Central memory CD4-positive, alpha-beta T cell (primary cell): Measurements from ENCODE around the gene MAP4K5.

Source experiments
- DNase-seq: peaks from one replicate; pipeline ENCODE4 v3.0.0; 2022

MAP4K5 gene

GRCh38 chr14:50397390-50398188 lies 134.8 kb downstream of the MAP4K5 start:
- no peak for DNase-seq

DNA sequence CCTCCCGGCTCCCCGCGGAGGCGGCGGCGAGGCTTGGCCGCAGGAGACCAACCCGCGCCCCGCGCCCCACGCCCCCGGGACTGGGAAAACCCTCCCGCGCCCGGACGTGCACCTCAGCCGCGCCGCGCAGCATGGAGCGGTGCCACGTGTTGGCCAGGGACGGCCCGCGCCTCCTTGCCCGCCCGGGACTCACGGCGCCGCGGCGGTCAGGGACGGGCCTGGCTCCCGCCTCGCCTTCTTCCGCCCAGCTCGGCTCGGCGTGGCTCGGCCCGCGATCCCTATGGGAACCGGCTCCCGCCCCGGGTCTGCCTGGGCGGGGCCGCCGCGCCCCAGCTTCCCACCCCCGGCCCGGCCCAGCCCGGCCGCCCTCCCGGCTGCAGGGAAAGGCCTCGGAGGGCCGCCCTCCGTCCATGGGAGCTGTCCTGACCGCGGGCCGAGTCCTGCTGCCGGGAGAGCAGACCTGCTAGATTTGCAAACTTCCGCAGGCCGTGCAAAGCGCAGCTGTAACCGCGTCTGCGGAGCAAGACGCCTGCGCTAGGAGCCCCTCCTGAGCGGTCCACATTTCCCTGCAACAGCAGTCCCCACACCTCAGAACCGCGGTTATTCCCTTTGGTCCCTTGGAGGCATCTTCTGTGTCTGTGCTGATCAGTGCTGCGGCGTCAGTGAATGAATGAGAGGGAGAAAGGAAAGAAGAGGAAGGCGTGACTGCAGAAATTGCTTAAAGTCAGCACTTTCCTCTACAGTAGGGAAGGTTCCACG lies 135.6 kb downstream of the MAP4K5 start, which contains the start of gene CDKL1:
Gene CDKL1, minus strand, starts transcription at position 251 of the 759 bp plus-strand sequence. CDS start 1,013 bp downstream, outside the sequence.
- DNase-seq, result peak; percentile 15

DNA sequence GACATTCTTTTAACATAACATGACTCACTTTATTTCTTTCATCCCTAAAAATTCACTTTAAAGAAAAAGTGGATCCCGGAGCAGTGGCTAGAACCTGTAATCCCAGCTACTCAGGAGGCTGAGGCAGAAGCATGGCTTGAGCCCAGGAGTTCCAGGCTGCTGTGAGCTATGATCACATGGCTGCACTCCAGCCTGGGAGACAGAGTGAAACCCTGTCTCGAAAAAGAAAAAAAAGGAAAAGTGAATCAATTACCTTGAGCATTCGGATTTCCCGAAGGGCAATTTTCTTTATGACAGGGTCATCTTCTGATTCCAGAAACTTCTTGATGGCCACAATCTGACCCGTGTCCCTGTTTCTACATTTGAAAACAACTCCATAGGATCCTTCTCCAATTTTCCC lies 136.9 kb downstream of the MAP4K5 start:
- DNase-seq, result no peak

DNA sequence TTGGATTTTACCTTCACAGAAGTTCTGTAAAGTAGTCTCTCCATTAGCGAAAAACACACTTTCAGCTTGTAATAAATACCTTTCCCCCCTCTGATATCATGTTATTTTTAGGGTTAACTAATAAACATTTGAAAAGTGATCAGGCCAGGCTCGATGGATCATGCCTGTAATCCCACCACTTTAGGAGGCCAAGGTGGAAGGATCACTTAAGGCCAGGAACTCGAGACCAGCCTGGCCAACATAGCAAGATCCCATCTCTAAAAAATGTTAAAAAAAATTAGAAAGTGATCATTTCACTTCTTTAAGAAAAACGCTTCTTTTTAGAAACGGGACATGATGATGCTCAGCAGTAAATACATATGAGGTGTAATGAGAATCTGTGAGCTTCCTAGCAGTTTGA lies 137.7 kb downstream of the MAP4K5 start:
- no peak for DNase-seq

DNA sequence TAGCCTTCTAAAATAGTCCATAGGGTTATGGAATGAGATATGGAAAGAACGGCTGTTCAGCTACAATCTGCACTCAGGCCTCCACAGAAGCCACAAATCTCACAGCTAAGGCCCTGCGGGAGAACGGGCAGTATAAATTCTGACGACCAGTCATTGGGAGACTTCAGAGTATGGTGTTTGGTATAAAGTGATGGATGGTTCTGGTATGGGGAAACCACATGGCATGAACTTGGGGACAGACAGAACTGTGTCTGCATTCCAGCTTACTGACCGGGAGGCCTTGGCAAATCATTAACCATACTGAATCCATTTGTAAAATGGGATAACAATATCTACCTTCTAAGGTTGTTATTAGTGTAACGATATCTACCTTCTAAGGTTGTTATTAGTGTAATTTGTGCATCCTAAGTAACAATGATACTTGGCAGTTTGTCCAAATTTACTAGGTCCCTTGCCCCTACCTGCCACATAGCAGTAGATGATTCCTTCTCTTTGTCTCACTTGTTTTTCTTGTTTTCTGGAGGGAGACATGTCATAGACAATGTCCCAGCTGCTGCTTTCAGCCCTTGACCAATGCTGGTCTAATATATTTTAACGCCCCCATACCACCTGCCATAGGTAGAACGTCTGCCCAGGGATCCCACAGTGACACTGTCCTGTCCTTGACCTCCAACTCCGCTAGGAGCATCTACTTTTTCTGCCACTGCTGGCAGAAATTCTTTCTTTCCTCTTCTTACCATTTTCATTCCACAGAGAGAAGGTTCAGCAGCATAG lies 142.5 kb downstream of the MAP4K5 start:
- no peak for DNase-seq

- DNase-seq, result no peak
Observed at GRCh38 chr14:50388256-50388931, 144.0 kb downstream of the MAP4K5 start.

- no peak for DNase-seq
Observed at GRCh38 chr14:50387548-50387947, 144.8 kb downstream of the MAP4K5 start.

DNA sequence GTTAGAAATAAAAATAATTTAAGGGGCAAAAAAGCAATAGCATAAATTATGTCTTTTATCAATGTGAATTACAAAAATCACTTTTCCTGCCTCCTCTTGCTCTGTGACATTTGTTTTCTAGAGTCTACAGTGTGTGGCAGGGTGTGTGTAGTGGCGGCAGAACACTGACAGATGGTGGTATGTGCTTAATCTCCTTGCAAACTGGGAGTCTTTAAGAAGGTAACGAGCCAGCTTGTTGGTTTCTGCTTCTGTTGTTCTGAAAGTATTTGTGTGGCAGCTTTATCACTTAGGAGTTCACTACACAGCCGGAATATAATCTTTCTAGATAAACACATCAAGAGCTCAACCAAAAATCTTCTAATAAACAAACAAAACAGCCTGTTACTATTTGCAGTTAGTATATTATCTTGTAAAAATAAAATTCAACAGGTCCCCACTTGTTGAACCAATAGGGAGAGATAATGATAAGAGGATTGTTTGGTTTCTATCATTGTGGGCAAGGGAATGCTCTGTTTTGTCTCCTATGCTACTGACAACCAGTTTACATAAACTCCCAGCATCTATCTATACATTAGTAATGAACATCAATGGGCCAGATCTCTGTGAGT lies 148.6 kb downstream of the MAP4K5 start:
- no peak for DNase-seq

GRCh38 chr14:50381823-50382287 lies 150.5 kb downstream of the MAP4K5 start:
- no peak for DNase-seq

- no peak for DNase-seq
Observed at GRCh38 chr14:50381008-50381407, 151.4 kb downstream of the MAP4K5 start.

GRCh38 chr14:50380455-50380854 lies 151.9 kb downstream of the MAP4K5 start:
- DNase-seq, result no peak

DNA sequence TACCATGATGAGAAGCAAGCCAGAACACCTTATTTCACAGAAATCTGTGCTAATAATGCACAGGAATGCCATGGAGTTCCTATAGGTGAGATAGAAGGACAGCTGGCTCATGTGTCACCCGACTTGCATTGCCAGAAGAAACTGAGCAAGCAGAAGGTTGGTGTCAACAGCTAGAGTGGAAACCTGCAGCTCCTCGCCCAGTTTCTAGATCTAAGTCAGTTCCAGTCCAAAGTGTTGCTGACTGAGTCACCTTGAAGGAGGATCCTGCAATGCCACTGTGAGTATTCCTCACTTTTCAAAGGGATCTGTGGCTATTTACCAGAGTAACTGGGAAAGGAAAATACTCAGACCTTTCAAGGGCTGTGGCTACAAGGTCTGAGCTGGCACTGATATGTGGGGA lies 152.8 kb downstream of the MAP4K5 start:
- DNase-seq, result no peak

- DNase-seq, result no peak
Observed at GRCh38 chr14:50377550-50378085, 154.8 kb downstream of the MAP4K5 start.

DNA sequence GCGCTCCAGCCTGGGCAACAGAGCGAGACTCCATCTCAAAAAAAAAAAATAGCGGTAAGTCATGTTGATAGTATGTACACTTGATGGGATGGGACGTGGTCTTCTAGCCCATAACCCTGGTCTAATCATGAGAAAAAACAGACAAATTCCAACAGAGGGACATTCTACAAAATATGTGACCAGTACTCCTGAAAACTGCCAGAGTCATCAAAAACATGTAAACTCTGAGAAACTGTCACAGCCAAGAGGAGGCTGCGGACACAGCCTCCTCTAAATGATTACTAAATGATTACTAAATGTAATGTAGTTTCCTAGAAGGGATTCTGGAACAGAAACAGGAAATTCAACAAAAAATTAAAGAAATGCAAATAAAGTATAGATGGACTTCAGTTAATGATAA lies 156.6 kb downstream of the MAP4K5 start:
- DNase-seq, result no peak

GRCh38 chr14:50373959-50374358 lies 158.4 kb downstream of the MAP4K5 start:
- no peak for DNase-seq

- no peak for DNase-seq
Observed at GRCh38 chr14:50371546-50371945, 160.8 kb downstream of the MAP4K5 start.
